Hepatocyte (in vitro differentiated cells): ENCODE results near the gene ASTN2. TPM values are rescaled to one million over a fixed set of nuclear protein-coding genes. Genes with fewer than 3 reads are reported as not detected.

Source experiments
- DNase-seq: peaks from one replicate; pipeline ENCODE4 v3.0.0-alpha.2; 2016; ENCODE audit warnings: low spot score
- H2AFZ ChIP-seq: fragments of 200-600 bp; sonication (generic); 2 replicates; pipeline ENCODE4 v1.6.0; 2016; ENCODE audit warnings: antibody characterized with exemption, mild to moderate bottlenecking
- H3K27ac ChIP-seq: fragments of 200-600 bp; sonication (generic); 2 replicates; pipeline ENCODE4 v1.5.1; 2016; ENCODE audit warnings: mild to moderate bottlenecking
- H3K27me3 ChIP-seq: fragments of 200-600 bp; sonication (generic); 2 replicates; pipeline ENCODE4 v1.6.1; 2016
- H3K36me3 ChIP-seq: fragments of 200-600 bp; sonication (generic); replicated peaks from 2 replicates; pipeline ENCODE4 v1.5.1; 2016; ENCODE audit warnings: low read depth; ENCODE audit not compliant: insufficient read depth
- H3K4me1 ChIP-seq: fragments of 200-600 bp; sonication (generic); 2 replicates; pipeline ENCODE4 v1.5.1; 2016; ENCODE audit warnings: mild to moderate bottlenecking, moderate library complexity; ENCODE audit not compliant: insufficient read depth
- H3K4me2 ChIP-seq: fragments of 200-600 bp; sonication (generic); 2 replicates; pipeline ENCODE4 v1.6.0; 2016
- H3K4me3 ChIP-seq: fragments of 200-600 bp; sonication (generic); 2 replicates; pipeline ENCODE4 v1.5.1; 2016; ENCODE audit warnings: mild to moderate bottlenecking
- H3K79me2 ChIP-seq: fragments of 200-600 bp; sonication (generic); 2 replicates; pipeline ENCODE4 v1.6.0; 2017; ENCODE audit warnings: mild to moderate bottlenecking
- H3K9me2 ChIP-seq: fragments of 200-600 bp; sonication (generic); replicated peaks from 2 replicates; pipeline ENCODE4 v1.6.0; 2017; ENCODE audit warnings: mild to moderate bottlenecking; ENCODE audit not compliant: insufficient read depth
- H3K9me3 ChIP-seq: fragments of 200-600 bp; sonication (generic); 2 replicates; pipeline ENCODE4 v1.5.1; 2016; ENCODE audit warnings: low read depth, mild to moderate bottlenecking
- H4K20me1 ChIP-seq: fragments of 200-600 bp; sonication (generic); 2 replicates; pipeline ENCODE4 v1.6.0; 2016; ENCODE audit warnings: mild to moderate bottlenecking; ENCODE audit not compliant: insufficient read depth, poor library complexity, severe bottlenecking
- CTCF ChIP-seq: fragments of 200-600 bp; sonication (generic); IDR thresholded peaks from 2 replicates; pipeline ENCODE4 v1.5.1; 2016; ENCODE audit warnings: antibody characterized with exemption, mild to moderate bottlenecking; ENCODE audit not compliant: poor library complexity
- EZH2 ChIP-seq: fragments of 200-600 bp; sonication (generic); IDR thresholded peaks from 2 replicates; pipeline ENCODE4 v1.6.1; 2016; ENCODE audit warnings: antibody characterized with exemption, mild to moderate bottlenecking, borderline replicate concordance
- EZH2phosphoT487 ChIP-seq: fragments of 200-600 bp; sonication (generic); IDR thresholded peaks from one replicate; pipeline ENCODE4 v1.6.1; 2018; ENCODE audit warnings: antibody characterized with exemption, mild to moderate bottlenecking, low read depth, moderate library complexity; ENCODE audit not compliant: unreplicated experiment, severe bottlenecking
- WGBS: methylation state at CpG from one replicate; pipeline ENCODE4 v1.1.6; 2016; ENCODE audit warnings: low lambda C conversion rate; ENCODE audit errors: missing lambda C conversion rate; 5-methylcytosine and 5-hydroxymethylcytosine counted together
- polyA plus RNA-seq: library from polyadenylated mRNA; unstranded; fragments of >200 nt; fragmentation: Nextera tagmentation; extraction: Ambion mirVana; gene quantifications from 2 replicates; pipeline ENCODE4 v1.2.1, GENCODE V29; 2016
- total RNA-seq: library from RNA; depleted of rRNA; stranded (reverse); fragments of >200 nt; gene quantifications from 2 replicates; pipeline ENCODE4 v1.2.3, GENCODE V29; 2014

Gene ASTN2
- total and polyA plus RNA-seq, 2 experiments from 2014 or later: 6.4 to 8.4 TPM

GRCh38 chr9:117268847-117269446 lies 145.9 kb downstream of the ASTN2 start:
- H2AFZ ChIP-seq: no peak overlapping the region
- no peaks in the 10 kb centered on the region for H3K36me3 ChIP-seq
- WGBS: 55% methylated on average over 9 of the region's 9 CpGs
- no peaks in the 10 kb centered on the region for H3K79me2 ChIP-seq
- DNase-seq: no peak
- H3K4me3 ChIP-seq: no peak overlapping the region
- H3K27me3 ChIP-seq: no peaks in the 10 kb centered on the region
- no peaks in the 10 kb centered on the region for H3K9me2 ChIP-seq
- no peaks in the 10 kb centered on the region for H3K9me3 ChIP-seq
- H3K4me2 ChIP-seq: no peak overlapping the region
- TF ChIP-seq EZH2phosphoT487 (no peak), EZH2 (no peak), CTCF (no peak)
- no peaks in the 10 kb centered on the region for H3K4me1 ChIP-seq
- no peak overlapping the region for H3K27ac ChIP-seq
- H4K20me1 ChIP-seq: no peaks in the 10 kb centered on the region

- H3K9me3 ChIP-seq: no peaks in the 10 kb centered on the region
- no peaks in the 10 kb centered on the region for H3K4me1 ChIP-seq
- DNase-seq: no peak
- no peak overlapping the region for H2AFZ ChIP-seq
- no peak overlapping the region for H3K27ac ChIP-seq
- H3K4me2 ChIP-seq: no peak overlapping the region
- no peaks in the 10 kb centered on the region for H4K20me1 ChIP-seq
- H3K36me3 ChIP-seq: no peaks in the 10 kb centered on the region
- TF ChIP-seq EZH2phosphoT487 (no peak), CTCF (no peak), EZH2 (no peak)
- H3K27me3 ChIP-seq: no peaks in the 10 kb centered on the region
- no peak overlapping the region for H3K4me3 ChIP-seq
- H3K79me2 ChIP-seq: no peaks in the 10 kb centered on the region
- WGBS: 76% methylated on average over 2 of the region's 2 CpGs
- H3K9me2 ChIP-seq: no peaks in the 10 kb centered on the region
Observed at GRCh38 chr9:117266855-117267497, 147.9 kb downstream of the ASTN2 start.

GRCh38 chr9:117265253-117265652 lies 149.6 kb downstream of the ASTN2 start:
- no peaks in the 10 kb centered on the region for H4K20me1 ChIP-seq
- 84% methylated on average over 4 of the region's 4 CpGs for WGBS
- TF ChIP-seq EZH2 (no peak), CTCF (no peak), EZH2phosphoT487 (no peak)

More at GRCh38 chr9:117265253-117265652, 149.6 kb downstream of the ASTN2 start:
- no peaks in the 10 kb centered on the region for H3K4me1 ChIP-seq
- H3K27ac ChIP-seq: no peak overlapping the region
- no peaks in the 10 kb centered on the region for H3K79me2 ChIP-seq
- H2AFZ ChIP-seq: no peak overlapping the region
- DNase-seq: no peak
- H3K9me2 ChIP-seq: no peaks in the 10 kb centered on the region
- no peaks in the 10 kb centered on the region for H3K36me3 ChIP-seq
- H3K27me3 ChIP-seq: no peaks in the 10 kb centered on the region
- no peak overlapping the region for H3K4me3 ChIP-seq
- H3K4me2 ChIP-seq: no peak overlapping the region
- no peaks in the 10 kb centered on the region for H3K9me3 ChIP-seq
